ENCODE measurements around the gene NFIB. TPM values are rescaled to one million over a fixed set of nuclear protein-coding genes. Genes with fewer than 3 reads are reported as not detected.

The NFIB gene
- total and polyA plus RNA-seq, 7 experiments from 2014 or later = 0.32 TPM; not detected in 6

GRCh38 chr9:14321517-14322130 is 7.7 kb upstream of the NFIB start:
- H3K36me3 Mint-ChIP-seq = peaks cover 0 to 4% (median 0%) of the 10 kb centered on the region in 5 donors
- peaks cover 0 to 7% (median 1%) of the 10 kb centered on the region in 11 donors for H3K9me3 Mint-ChIP-seq
- no peaks in the 10 kb centered on the region for H3K4me1 ChIP-seq (ENCODE audit: control insufficient read depth in 2 of 2, insufficient read depth in 2 of 2, low read length in 2 of 2)
- H3K27me3 Mint-ChIP-seq = peaks cover 39 to 71% (median 66%) of the 10 kb centered on the region in 5 donors
- H3K9me3 ChIP-seq (ENCODE audit: control insufficient read depth in 2 of 3, low read length in 3 of 3) = no peaks in the 10 kb centered on the region
- intact Hi-C loops (cut with micrococcal nuclease) = loop anchor here in 1 of 2 donors (1.0 to 10.0 kb wide), 5 partner anchors 7 to 1231 kb away; partner anchors contain the start of genes CCDC171, NFIB and ZDHHC21
- DNase-seq (no peak), ATAC-seq (no peak)
- H3K4me3 ChIP-seq (ENCODE audit: low read length) = peak overlapping the region; percentile 48
- peak overlapping the region in 2 of 9 donors; percentile 76 for H3K27ac Mint-ChIP-seq
- peaks cover 0 to 10% of the 10 kb centered on the region in 2 donors for H3K27me3 ChIP-seq (ENCODE audit: control insufficient read depth in 2 of 2, insufficient read depth in 2 of 2, low read length in 2 of 2)
- ChIA-PET CTCF (no interaction called here), POLR2A (no interaction called here)
- H3K4me3 Mint-ChIP-seq = peak overlapping the region; percentile 75 to 94 (median 88)
- peaks cover 13 to 24% (median 21%) of the 10 kb centered on the region in 7 donors for H3K4me1 Mint-ChIP-seq
- H3K36me3 ChIP-seq (ENCODE audit: control insufficient read depth in 2 of 3, insufficient read depth in 3 of 3, low read length in 3 of 3) = no peaks in the 10 kb centered on the region
- H3K27ac ChIP-seq (ENCODE audit: low read depth, low read length) = no peak overlapping the region

DNA sequence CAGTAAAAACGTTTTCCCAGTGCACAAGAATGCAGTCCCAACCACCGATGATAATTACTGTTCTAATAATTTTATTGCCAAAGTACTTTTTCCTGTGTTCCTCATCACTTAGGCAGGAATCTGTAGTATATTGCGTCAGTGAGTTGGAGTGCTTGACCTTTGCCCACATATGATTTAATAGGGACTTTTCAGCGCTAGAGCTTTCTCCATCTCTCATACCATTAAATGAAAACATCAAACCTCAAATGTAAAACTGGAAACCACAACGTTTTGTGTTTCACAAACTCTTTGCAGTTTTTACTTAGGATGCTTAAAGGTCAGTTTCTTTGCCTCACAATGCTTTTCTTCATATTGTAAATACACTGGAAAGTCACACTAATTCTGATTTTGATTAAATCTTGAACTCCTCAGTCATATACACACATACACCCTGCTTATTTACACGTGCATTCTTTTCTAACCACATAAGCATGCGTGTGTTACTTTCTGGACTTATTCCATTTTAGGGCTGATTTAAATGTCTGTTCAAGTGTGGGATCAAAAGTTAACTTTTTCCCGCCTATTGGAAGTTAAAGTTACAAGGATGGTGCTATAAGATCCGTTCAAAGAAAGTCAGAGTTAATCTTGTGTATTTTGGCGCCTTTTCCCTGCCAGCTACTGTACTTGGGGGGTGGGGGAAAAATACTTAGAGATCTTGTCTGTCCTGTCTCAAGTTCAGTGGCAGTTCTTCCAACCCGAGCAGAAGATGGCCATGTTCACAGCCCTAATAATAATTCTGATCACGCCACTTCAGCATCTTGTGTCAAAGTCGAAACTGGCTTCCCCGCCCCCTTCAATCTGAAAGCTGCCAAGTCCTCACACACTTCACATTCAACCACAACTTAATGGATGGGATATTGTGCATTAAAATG is 6.6 kb upstream of the NFIB start:
- Mint-ChIP-seq H3K27ac (no peak overlapping the region), H3K4me3 (peak overlapping the region; percentile 11 to 94 (median 84)), H3K9me3 (peaks cover 0 to 7% (median 3%) of the 10 kb centered on the region in 11 donors), H3K27me3 (peaks cover 41 to 79% (median 74%) of the 10 kb centered on the region in 5 donors), H3K36me3 (peaks cover 0 to 6% (median 0%) of the 10 kb centered on the region in 5 donors), H3K4me1 (peaks cover 19 to 31% (median 25%) of the 10 kb centered on the region in 7 donors)
- CTCF ChIA-PET = no interaction called here
- Histone ChIP-seq H3K27ac (ENCODE audit: low read depth, low read length) (no peak overlapping the region), H3K36me3 (ENCODE audit: control insufficient read depth in 2 of 3, insufficient read depth in 3 of 3, low read length in 3 of 3) (no peaks in the 10 kb centered on the region), H3K27me3 (ENCODE audit: control insufficient read depth in 2 of 2, insufficient read depth in 2 of 2, low read length in 2 of 2) (peaks cover 0 to 18% of the 10 kb centered on the region in 2 donors), H3K4me1 (ENCODE audit: control insufficient read depth in 2 of 2, insufficient read depth in 2 of 2, low read length in 2 of 2) (no peaks in the 10 kb centered on the region), H3K4me3 (ENCODE audit: low read length) (no peak overlapping the region), H3K9me3 (ENCODE audit: control insufficient read depth in 2 of 3, low read length in 3 of 3) (no peaks in the 10 kb centered on the region)
- POLR2A ChIA-PET = no interaction called here
- intact Hi-C loops (cut with micrococcal nuclease) = loop anchor here in 1 of 2 donors (5.0 to 10.0 kb wide), 3 partner anchors 374 to 1232 kb away; partner anchors contain the start of genes CCDC171 and ZDHHC21
- DNase-seq = no peak
- ATAC-seq = no peak

GRCh38 chr9:14318934-14319580 is 5.1 kb upstream of the NFIB start:
- peaks cover 0 to 7% (median 3%) of the 10 kb centered on the region in 11 donors for H3K9me3 Mint-ChIP-seq
- peaks cover 19 to 39% (median 32%) of the 10 kb centered on the region in 7 donors for H3K4me1 Mint-ChIP-seq
- intact Hi-C loops (cut with micrococcal nuclease) = no loop called here
- Histone ChIP-seq H3K36me3 (ENCODE audit: control insufficient read depth in 2 of 3, insufficient read depth in 3 of 3, low read length in 3 of 3) (no peaks in the 10 kb centered on the region), H3K4me3 (ENCODE audit: low read length) (no peak overlapping the region), H3K4me1 (ENCODE audit: control insufficient read depth in 2 of 2, insufficient read depth in 2 of 2, low read length in 2 of 2) (no peaks in the 10 kb centered on the region), H3K27ac (ENCODE audit: low read depth, low read length) (no peak overlapping the region), H3K9me3 (ENCODE audit: control insufficient read depth in 2 of 3, low read length in 3 of 3) (no peaks in the 10 kb centered on the region), H3K27me3 (ENCODE audit: control insufficient read depth in 2 of 2, insufficient read depth in 2 of 2, low read length in 2 of 2) (peaks cover 0 to 18% of the 10 kb centered on the region in 2 donors)
- H3K27me3 Mint-ChIP-seq = peaks cover 41 to 78% (median 76%) of the 10 kb centered on the region in 5 donors
- no peak overlapping the region for H3K4me3 Mint-ChIP-seq
- peaks cover 0 to 6% (median 0%) of the 10 kb centered on the region in 5 donors for H3K36me3 Mint-ChIP-seq
- POLR2A ChIA-PET = no interaction called here
- ATAC-seq (no peak), DNase-seq (no peak)
- no peak overlapping the region for H3K27ac Mint-ChIP-seq
- CTCF ChIA-PET = no interaction called here

- no peak overlapping the region for H3K27ac ChIP-seq (ENCODE audit: low read depth, low read length)
- H3K27me3 ChIP-seq (ENCODE audit: control insufficient read depth in 2 of 2, insufficient read depth in 2 of 2, low read length in 2 of 2) = peaks cover 0 to 18% of the 10 kb centered on the region in 2 donors
- DNase-seq = no peak
- H3K9me3 ChIP-seq (ENCODE audit: control insufficient read depth in 2 of 3, low read length in 3 of 3) = no peaks in the 10 kb centered on the region
- Mint-ChIP-seq H3K27ac (no peak overlapping the region), H3K36me3 (peaks cover 0 to 6% (median 3%) of the 10 kb centered on the region in 5 donors), H3K27me3 (peaks cover 46 to 79% (median 74%) of the 10 kb centered on the region in 5 donors), H3K4me3 (no peak overlapping the region), H3K9me3 (peaks cover 0 to 7% (median 5%) of the 10 kb centered on the region in 11 donors), H3K4me1 (peaks cover 22 to 44% (median 37%) of the 10 kb centered on the region in 7 donors)
- ATAC-seq = no peak
- no peak overlapping the region for H3K4me3 ChIP-seq (ENCODE audit: low read length)
- intact Hi-C loops (cut with micrococcal nuclease) = no loop called here
- CTCF ChIA-PET = no interaction called here
- H3K36me3 ChIP-seq (ENCODE audit: control insufficient read depth in 2 of 3, insufficient read depth in 3 of 3, low read length in 3 of 3) = no peaks in the 10 kb centered on the region
- peaks cover 0 to 3% of the 10 kb centered on the region in 2 donors for H3K4me1 ChIP-seq (ENCODE audit: control insufficient read depth in 2 of 2, insufficient read depth in 2 of 2, low read length in 2 of 2)
- POLR2A ChIA-PET = no interaction called here
Observed at GRCh38 chr9:14318361-14318760, 4.4 kb upstream of the NFIB start.

DNA sequence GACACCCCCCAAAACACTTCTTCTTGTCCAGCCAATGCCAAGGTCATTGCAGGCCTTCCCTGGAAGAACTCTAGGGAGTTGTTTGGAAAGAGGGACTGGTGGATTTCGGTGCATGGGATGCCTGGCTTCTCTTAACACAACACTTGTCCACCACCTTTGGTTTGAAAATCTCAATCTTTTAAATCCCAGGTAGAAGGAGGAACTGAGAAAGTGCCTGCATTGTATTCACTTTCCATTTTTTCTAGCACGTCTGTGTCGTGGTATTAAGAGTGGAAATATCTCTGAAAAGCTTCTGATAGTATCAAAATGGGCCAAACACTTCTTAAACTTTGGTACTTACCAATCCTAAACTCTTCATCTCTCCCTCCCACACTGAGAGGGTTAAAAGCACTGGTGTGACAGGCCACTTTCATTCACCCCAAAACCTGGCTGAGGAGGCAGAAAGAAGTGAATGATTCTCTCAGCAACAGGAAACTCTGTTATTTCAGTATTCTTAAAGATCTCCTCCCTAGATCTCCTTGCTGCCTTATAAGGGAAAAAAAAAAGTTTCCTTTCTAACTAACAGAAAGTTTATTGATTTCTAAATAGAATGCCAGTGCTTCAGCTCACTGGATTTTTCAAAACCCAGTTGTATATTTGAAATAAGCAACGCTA is 3.9 kb upstream of the NFIB start:
- Histone ChIP-seq H3K27ac (ENCODE audit: low read depth, low read length) (no peak overlapping the region), H3K4me1 (ENCODE audit: control insufficient read depth in 2 of 2, insufficient read depth in 2 of 2, low read length in 2 of 2) (peaks cover 0 to 4% of the 10 kb centered on the region in 2 donors), H3K27me3 (ENCODE audit: control insufficient read depth in 2 of 2, insufficient read depth in 2 of 2, low read length in 2 of 2) (peaks cover 0 to 13% of the 10 kb centered on the region in 2 donors), H3K4me3 (ENCODE audit: low read length) (no peak overlapping the region), H3K36me3 (ENCODE audit: control insufficient read depth in 2 of 3, insufficient read depth in 3 of 3, low read length in 3 of 3) (no peaks in the 10 kb centered on the region), H3K9me3 (ENCODE audit: control insufficient read depth in 2 of 3, low read length in 3 of 3) (no peaks in the 10 kb centered on the region)
- DNase-seq = no peak
- peaks cover 0 to 6% (median 4%) of the 10 kb centered on the region in 5 donors for H3K36me3 Mint-ChIP-seq
- H3K27ac Mint-ChIP-seq = peak overlapping the region in 1 of 9 donors; percentile 14
- H3K4me1 Mint-ChIP-seq = peaks cover 17 to 42% (median 35%) of the 10 kb centered on the region in 7 donors
- peaks cover 0 to 7% (median 5%) of the 10 kb centered on the region in 11 donors for H3K9me3 Mint-ChIP-seq
- POLR2A ChIA-PET = no interaction called here
- intact Hi-C loops (cut with micrococcal nuclease) = no loop called here
- peak overlapping the region in 2 of 10 donors; percentile 28 to 35 for H3K4me3 Mint-ChIP-seq
- peaks cover 43 to 79% (median 72%) of the 10 kb centered on the region in 5 donors for H3K27me3 Mint-ChIP-seq
- no peak for ATAC-seq
- CTCF ChIA-PET = no interaction called here

Measured in naive thymus-derived CD4-positive, alpha-beta T cell (primary cell).